Hematopoietic multipotent progenitor cell treated with erythropoietin and hydrocortisone succinate and interleukin-3 and kit ligand, for 15 days (in vitro differentiated cells): ENCODE results near the gene TEPSIN.
A peak's percentile ranks its signal among the peaks of the same experiment; 100 is the strongest.

ENCODE experiments used
- DNase-seq: peaks from one replicate; pipeline ENCODE4 v3.0.0-alpha.2; 2015; ENCODE audit warnings: low spot score

The TEPSIN gene

DNA sequence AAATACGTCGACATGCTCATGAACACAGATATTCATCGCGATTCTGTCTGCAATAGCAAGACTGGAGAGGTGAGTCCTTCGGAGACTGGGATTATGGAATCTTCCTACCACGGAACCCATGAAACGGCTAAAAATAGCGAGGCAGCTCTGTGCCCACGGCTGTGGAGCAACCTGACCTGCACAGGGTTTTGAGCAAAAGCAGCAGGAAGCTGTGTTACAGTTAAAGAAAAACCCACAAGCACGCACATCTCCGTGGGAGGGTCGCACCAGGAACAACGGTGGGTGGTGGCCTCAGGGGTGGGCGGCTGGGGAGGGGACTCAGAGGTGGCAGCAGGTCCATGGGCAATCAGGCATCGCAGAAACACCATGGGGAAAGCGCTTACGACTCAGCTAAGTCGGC lies 31.4 kb upstream of the TEPSIN start:
- DNase-seq, result no peak

DNA sequence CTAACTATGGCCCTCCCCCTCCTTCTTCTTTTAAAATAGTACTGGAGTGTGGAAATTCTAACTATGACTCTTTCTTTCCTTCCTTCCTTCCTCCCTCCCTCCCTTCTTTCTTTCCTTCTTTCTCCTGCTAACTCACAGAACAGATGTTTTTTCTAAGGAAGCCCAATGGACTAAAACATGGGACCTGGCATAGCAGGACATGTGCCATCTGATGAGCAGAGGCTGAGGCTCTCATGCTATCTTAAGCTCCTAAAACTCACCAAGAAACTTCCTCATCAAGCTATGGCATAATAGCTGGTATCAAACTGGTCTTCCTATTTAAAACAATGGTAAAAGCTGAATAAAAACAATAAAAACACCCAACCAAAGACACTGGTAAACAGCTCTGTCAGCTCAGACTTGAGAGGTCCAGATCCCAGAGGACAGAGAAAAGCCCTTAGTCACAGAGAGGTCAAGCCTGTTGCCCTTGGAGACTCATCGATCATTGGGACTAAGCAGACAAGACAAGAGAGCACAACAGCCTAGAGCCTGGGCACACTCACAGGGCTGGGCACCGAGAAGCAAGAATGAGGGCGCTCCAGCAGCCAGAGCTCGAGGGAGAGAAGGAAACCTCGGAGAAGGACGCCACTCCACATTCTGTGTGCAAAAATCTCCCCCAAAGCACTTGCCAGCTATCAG lies 28.7 kb upstream of the TEPSIN start:
- no peak for DNase-seq

DNA sequence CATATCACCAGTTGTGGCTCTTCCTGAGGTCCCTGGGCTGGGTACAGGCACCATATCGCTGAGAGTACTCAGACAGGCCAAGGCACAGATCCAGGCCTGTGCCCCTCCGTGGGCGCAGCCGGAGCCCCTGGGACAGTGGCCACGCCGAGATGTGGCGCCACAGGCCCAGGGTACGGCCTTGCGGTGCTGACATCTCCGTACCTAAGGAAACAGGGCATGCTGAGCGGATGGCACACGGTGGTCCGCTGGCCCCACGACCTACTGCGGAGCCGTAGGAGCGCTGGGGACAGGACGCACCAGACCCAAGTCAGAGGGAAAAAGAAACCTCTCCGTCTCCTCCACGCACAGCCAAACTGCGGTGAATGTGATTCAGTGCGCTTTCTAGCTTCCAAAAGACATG lies 26.7 kb upstream of the TEPSIN start:
- no peak for DNase-seq

DNA sequence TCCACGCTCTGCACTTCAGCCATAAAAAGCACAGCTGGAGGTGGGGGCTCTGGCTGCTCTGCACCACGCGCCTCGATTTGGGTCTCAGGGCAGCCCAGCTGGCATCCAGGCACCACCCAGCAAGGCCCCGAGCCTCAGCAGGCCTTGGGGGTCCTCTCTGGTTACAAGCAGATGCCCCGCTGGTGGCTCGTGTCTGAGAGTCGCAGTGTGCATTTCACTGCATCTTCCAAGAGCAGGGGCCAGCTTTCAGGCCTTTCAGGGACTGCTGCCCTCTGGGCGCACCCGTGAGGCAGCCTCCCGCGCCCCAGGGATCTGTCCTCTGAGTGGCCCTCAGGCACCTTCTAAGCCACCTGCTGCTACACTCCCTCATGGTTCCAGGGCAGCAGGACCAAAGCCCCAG lies 25.8 kb upstream of the TEPSIN start:
- DNase-seq, result no peak

DNA sequence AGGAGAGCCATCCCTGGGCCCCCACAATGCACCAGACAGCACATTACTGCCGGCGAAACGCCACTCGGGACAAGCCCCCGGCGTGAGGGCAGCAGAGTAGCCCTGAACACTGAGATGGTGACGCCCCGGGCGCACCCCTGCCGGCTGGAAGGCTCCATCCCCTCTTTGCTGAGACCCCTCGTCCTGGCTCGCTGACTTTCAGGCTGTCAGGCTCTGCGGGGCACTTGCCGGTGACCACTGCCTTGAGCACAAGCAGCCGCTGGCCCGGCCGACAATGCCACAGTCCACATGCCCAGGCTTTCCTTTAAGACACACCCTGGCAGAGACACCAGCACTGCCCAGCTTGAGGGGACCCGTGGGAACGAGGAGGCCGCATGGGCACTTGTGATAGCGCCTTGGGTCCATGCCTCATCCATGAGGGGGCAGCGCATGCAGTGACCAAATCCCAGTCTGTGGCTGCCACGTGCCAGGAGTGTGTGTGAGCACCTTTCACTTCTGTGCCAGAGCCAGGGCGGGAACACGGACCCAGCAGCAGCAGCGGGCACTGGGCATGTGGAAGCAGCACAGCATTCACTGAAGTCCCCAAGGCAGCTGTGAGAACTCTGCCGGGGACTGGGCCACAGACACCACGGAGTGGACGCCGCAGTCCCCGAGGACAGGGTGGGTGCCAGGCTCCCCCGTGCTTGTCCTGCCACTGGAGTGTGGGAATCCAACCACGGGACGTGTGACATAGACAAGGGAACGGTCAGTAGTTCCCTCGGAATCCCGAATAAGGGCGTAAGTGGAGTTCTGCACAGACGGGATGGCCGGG lies 24.7 kb upstream of the TEPSIN start:
- DNase-seq, result no peak

DNA sequence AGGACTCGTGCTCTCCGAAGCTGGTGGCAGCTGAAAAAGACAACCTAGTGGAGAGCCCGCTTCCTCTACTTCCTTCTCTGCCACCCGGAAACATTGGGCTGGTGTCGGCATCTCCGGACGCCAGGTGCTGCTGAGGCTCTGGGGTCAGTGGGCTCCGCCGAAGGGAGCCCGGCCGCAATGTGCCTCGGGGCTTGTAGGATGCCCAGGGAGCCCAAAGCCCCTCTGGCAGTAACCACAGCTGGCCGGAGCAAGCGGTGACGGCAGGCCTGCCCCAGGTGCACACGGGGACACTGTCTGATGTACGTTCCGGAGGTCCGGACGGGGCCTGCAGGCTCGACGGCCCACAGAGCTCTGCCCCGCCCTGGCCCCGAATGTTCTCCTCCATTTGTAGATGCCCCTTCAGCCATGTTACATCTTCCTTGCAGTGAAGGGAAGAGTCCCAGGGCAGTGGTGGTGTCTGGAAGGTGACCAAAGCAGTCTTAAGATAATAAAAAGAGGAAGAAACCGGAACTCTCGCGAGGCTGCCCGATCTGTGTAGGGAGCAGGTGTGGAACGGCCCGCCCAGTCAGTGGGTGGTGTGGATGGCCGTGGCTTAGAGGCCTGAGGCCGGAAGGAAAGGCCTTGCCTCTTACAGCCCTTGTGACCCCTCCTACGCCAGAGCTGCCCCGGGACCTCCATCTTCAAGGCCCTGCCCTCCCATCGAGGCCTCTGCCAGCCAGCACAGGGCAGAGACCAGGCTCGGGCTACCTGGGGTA lies 22.9 kb upstream of the TEPSIN start:
- DNase-seq, result no peak

DNA sequence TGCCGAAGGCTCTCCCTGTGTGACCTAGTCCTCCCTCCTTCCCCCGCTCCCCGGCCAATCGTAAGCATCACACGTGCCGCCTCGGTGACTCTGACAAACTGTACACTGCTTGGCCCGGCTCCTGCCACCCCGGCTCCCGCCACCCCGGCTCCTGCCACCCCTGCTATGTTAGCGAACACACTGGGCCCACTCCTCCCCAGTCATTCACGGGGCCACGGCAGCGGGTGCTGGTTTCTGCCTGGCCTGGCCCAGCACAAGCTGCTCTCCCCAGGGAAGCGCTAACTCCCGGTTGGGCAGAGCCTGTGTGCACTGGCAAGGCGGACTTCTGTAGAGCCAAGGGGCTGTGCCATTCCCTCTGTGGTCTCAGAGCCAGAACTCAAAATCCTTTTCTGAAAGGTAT lies 22.2 kb upstream of the TEPSIN start:
- DNase-seq, result no peak

DNA sequence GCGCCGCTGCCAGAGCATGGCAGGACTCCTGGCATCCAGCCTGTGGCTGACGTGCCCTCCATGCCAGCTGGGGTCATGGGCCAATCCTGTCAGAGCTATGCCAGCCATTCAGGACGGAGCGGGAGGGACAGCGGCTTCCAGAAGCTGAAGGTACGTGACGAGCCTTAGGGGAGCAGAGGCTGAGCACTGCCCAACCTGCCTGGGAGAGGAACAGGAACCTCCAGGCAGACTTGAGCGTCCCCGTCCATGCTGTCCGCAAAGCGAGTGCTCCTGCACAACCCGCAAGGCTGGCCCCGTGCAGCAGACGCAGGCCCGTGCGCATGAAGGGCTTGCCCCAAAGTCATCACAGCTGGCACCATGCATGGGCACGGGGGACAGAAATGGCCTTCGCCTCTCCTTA lies 21.8 kb upstream of the TEPSIN start:
- no peak for DNase-seq

DNA sequence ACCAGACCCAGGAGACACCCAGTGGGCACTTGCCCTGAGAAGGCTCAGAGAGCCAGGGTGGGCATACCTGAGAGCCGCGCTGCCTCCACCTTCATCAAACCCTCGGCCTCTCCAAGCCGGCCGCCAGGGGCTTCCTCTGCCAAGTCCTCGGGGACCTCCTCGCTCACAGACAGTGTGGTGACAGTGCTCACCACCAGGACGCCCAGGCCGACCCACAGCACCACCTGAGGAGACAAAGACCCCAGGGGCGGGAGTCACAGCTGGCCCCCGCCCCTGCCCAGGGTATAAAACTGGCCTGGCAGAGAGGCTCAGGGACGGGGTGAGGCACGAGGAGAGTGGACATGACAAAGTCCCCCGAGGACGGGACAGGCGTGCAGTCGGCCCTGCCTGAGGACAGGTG lies 21.3 kb upstream of the TEPSIN start:
- DNase-seq, result no peak

DNA sequence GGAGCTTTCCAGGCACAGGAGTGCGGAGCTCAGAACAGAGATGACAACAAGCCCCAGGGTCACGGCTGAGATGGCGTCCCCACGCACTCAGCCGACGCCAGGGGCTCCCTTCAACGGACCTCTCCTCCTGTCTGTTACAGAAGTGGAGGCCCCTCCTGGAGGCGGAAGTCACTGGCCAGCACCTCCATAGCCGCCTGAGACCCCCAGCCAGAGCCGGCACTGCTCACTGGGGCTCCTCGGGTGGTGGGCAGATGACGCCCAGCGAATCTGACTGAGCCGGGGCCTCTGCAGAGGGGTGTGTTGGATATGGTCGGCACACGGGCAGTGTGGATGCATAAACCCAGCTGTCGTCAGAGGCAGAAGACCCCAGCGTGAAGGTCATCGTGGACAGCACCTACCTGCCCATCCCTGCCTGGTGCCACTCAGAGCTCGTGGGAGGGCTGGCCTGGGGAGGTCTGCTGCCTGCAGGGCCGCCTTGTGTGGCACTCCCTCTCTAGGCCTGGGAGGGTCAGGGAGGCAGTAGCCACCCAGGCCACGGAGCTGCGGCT lies 20.3 kb upstream of the TEPSIN start:
- no peak for DNase-seq

DNA sequence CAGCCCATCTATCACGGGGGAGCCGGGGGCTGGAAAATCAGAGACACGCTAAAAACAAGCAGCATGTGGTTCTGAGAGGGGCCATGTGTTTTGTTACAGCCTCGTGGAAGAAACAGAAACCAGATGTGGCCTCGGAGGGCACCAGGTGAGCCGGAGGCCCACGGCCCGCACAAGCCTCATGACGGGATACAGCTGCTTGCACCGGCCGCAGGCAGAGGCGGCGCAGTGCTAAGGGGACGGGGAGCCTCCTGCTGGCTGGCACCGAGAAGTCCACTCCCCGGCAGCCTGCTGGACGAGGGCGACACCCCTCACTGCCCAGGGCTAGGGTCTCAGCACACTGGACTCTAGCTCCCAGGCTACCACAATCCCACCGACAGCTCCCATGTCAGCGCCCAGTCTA lies 19.4 kb upstream of the TEPSIN start:
- no peak for DNase-seq

DNA sequence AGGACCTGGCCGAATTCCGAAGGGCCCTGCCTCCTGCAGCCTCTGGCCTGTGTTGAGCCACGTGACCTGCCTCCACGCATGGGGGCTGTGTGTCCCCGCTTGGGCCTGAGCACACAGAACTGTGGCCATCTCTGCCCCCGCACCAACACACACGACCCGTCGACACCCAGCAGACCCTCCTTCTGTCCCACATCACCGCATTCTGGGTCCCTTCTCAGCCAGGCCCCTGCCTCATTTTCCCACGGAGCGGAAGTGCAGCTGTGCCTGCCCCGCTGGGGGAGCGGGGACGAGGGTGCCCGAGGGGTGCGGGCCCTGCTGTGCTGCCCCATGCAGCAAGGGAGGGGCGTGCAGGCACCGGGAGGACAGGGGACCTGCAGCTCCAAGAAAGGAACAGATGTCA lies 18.7 kb upstream of the TEPSIN start:
- DNase-seq, result no peak

DNA sequence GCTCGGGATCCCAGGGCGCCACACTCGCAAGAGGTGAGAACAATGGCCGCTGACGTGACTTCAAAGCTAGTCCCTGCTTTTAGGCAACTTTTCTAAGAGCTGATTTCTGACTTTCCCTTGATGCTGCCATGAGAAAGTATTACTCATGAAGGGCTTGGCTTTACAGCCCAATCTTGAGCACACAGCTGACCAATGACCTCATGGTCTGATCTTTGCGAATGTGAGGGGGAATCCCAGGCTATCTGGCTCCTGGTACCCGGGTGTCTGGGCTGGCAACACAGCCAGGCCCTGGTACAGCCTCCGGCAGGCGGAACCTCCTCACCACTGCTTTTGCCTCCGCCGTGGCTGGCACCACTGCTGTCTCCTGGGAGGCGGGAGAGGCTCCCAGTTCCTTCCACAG lies 17.8 kb upstream of the TEPSIN start:
- no peak for DNase-seq

DNA sequence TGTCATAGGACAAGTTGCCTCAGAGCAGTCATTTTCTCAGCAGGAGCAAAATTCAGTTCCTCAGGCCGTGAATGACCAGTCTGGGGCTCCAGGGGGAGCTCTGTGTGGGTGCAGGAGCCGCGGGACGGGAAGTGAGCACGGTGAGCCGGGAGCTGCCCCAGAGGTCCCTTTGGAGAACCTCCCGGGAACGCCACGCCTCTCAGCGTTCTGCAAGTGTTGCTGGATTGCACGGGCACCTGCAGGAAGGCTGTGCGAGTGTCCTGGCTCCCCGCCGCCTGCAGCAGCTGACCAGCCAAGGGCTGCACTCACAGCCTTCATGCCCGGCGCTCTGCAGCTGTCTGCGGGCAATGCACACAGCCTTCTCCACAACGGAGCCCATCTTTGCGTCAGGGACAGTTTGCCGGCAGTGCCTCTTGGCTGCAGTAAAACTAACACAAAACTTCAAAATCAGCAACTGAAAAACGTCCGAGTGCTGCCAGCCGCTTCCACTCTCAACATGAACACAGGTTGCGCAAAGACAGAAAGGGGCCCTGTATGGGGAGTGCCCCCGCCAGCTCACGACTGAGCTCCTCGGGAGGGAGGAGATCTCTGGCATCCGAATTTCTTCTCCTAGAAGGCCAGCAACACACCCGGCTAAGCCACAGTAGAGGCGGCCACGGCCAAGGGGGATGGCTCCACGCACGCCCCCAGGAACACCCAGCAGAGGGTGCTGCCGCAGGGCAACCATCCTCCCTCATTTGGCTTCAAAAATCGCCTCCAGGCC lies 16.3 kb upstream of the TEPSIN start:
- DNase-seq, result no peak

DNA sequence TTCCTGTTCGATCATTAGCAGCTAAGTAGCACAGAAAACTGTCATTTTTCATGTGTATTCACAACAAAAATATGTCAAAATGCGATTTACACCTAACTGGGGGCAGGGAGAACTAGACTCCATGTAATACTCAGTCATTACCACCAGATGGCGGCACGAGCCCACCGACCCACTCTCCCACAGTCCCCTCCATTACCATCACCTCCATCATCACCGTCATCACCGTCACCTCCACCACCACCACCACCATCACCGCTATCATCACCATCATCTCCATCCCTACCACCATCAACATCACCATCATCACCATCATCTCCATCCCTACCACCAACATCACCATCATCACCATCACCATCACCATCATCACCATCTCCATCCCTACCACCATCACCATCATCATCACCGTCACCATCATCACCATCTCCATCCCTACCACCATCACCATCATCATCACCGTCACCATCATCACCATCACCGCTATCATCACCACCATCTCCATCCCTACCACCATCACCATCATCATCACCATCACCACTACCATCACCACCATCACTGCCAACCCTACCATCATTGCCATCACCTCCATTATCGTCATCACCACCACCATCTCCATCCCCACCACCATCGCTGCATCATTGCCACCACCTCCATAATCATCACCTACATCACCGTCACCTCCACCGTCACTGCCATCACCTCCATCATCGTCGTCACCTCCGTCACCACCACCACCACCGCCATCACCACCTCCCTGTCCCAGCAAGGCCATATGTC lies 14.7 kb upstream of the TEPSIN start:
- DNase-seq, result peak; percentile 55

DNA sequence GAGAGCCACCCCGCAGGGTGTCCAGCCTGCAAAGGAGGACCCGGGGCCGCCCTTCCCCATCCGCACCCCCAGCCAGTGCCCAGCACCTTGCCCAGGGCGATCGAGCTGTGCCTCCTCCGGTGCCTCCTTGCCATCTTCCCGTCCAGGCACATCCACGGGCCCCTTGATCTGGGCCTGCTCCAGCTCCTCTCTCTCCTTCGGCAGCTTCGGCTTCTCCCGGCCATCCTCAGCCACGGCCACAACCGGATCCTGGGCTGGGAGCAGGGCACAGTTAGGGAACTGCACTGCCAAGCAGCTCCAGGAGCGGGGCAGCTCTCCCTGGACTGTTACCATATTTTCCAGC lies 14.1 kb upstream of the TEPSIN start:
- no peak for DNase-seq

DNA sequence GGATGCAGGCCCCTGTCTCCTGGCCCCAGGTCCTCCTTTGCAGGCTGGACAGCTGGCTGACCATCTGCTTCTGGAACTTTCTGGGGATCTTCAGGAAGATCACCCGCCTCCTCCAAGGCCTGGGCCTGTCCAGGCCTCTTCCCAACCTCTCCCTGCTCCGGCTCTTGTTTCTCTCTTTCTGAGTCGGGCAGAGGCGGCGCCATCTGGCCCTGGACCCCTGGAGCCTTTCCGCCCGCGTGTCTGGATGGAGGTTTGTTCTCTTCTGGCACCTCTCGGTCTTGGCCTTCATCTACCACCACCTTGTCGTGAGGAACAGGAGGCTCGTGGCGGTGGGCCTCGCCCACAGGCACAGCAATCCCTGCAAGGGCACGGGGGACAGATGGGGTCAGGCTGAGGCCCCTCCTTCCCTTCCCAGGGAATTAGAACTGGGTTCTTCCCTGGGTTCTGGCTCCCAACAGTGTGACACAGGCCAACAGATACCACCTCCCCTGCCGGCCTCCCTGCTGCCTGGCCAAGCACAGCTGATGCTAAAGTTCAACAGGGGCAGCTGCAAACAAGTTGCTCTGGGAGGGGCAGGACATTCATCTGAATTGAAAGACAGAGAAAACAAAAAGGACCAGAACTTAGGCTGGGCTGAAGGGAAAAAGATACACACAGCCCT lies 13.6 kb upstream of the TEPSIN start:
- DNase-seq, result no peak

DNA sequence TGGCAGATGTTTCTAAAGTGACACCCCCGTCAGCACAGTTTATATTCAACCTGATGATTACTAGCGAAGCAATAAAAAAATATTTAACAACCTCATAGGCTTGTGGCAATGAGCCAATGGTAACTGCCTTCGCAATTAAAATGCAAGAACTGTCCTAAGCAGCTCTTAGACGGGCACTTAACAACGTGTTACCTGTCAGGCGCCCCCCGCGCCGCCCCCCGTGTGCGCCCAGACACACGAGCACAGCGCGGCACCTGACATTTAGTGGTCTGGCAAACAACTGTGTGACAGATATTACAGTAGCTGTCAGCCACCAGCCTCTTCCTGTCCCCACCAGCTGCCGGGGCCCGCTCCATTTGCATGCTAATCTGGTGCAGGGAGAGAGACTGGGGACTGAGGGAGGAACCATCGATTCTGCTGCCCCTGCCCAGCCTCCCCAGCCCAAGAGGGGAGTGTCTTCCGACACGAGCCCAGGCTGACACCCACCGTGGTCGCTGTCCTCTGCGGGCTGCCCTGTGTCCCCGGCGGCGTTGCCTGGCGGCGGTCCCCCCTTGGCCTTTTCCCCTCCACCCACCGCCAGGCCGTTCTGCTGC lies 12.9 kb upstream of the TEPSIN start:
- DNase-seq, result no peak

DNA sequence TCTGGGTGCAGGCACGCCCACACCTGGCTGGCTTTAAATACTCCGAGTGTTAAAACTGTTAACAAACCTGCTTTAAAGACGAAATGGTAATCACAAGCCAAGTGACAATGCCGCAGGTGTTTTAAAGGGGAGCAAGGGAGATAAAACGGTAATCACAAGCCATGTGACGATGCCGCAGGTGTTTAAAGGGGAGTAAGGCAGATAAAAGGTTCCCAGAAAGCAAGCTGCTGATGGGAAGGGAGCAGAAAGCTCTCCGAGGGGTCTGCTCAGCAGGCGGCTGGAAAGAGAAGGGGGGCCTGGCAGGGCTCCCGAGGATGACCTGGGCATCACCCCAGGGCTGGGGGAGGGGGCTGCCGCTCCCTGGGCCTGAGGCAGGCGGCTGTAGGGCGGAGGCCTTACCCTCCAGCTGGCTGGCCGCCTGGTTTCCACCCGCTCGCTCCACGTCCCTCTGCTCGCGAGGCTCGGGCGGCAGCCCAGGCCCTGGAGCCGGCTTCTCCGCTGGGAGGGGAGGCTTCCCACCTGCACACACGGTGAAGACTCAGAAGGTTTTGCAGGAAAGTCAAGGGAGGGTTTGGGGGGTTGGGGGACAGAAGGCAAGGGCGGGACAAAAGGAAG lies 12.3 kb upstream of the TEPSIN start:
- DNase-seq, result no peak
